ENCODE results near the gene MRAS. TPM values are rescaled to one million over a fixed set of nuclear protein-coding genes. Genes with fewer than 3 reads are reported as not detected.
A peak's percentile ranks its signal among the peaks of the same experiment; 100 is the strongest.

The MRAS gene
- total RNA-seq, 1 donor from 2014 or later: 6.8 TPM

- DNase-seq: no peak
Measured at GRCh38 chr3:138344754-138345153, 3.6 kb upstream of the MRAS start.

- peak; percentile 21 for DNase-seq
Measured at GRCh38 chr3:138348754-138349739, 668 bp downstream of the MRAS start.

- no peak for DNase-seq
Measured at GRCh38 chr3:138349926-138350665, 1.7 kb downstream of the MRAS start.

GRCh38 chr3:138351151-138351550, 2.8 kb downstream of the MRAS start:
- DNase-seq: no peak

GRCh38 chr3:138351916-138352550, 3.7 kb downstream of the MRAS start:
- no peak for DNase-seq

GRCh38 chr3:138354376-138354775, 6.0 kb downstream of the MRAS start:
- DNase-seq: no peak

- DNase-seq: no peak
Measured at GRCh38 chr3:138355071-138355470, 6.7 kb downstream of the MRAS start.

- no peak for DNase-seq
Measured at GRCh38 chr3:138356730-138357405, 8.5 kb downstream of the MRAS start.

GRCh38 chr3:138359148-138359918, 11.0 kb downstream of the MRAS start:
- no peak for DNase-seq

- DNase-seq: no peak
Measured at GRCh38 chr3:138359919-138360868, 11.8 kb downstream of the MRAS start.

GRCh38 chr3:138360869-138361525, 12.6 kb downstream of the MRAS start:
- no peak for DNase-seq

- DNase-seq: no peak
Measured at GRCh38 chr3:138361561-138361971, 13.2 kb downstream of the MRAS start.

GRCh38 chr3:138362538-138362937, 14.2 kb downstream of the MRAS start:
- DNase-seq: no peak

- no peak for DNase-seq
Measured at GRCh38 chr3:138363322-138363721, 14.9 kb downstream of the MRAS start.

GRCh38 chr3:138364356-138365252, 16.2 kb downstream of the MRAS start:
- no peak for DNase-seq

GRCh38 chr3:138365253-138365555, 16.8 kb downstream of the MRAS start:
- DNase-seq: no peak

GRCh38 chr3:138366006-138366759, 17.8 kb downstream of the MRAS start:
- no peak for DNase-seq

- DNase-seq: no peak
Measured at GRCh38 chr3:138367326-138367850, 19.0 kb downstream of the MRAS start.

All from dermis blood vessel endothelial cell (primary cell).